Astrocyte (in vitro differentiated cells and primary cell): ENCODE results near the gene VWA1.

Source experiments
- EZH2 ChIP-seq: IDR thresholded peaks from 2 replicates; pipeline ENCODE4 v1.6.1; 2012; ENCODE audit warnings: mild to moderate bottlenecking, low read length, inconsistent platforms; ENCODE audit not compliant: insufficient read depth
- TF ChIP-seq, protein P1 (sequence below): IDR thresholded peaks from 2 replicates; pipeline ENCODE4 v1.5.1; 2011; ENCODE audit warnings: low read depth, mild to moderate bottlenecking, inconsistent platforms, low read length, moderate library complexity; ENCODE audit not compliant: insufficient read depth

- TF ChIP-seq, protein P1, sequence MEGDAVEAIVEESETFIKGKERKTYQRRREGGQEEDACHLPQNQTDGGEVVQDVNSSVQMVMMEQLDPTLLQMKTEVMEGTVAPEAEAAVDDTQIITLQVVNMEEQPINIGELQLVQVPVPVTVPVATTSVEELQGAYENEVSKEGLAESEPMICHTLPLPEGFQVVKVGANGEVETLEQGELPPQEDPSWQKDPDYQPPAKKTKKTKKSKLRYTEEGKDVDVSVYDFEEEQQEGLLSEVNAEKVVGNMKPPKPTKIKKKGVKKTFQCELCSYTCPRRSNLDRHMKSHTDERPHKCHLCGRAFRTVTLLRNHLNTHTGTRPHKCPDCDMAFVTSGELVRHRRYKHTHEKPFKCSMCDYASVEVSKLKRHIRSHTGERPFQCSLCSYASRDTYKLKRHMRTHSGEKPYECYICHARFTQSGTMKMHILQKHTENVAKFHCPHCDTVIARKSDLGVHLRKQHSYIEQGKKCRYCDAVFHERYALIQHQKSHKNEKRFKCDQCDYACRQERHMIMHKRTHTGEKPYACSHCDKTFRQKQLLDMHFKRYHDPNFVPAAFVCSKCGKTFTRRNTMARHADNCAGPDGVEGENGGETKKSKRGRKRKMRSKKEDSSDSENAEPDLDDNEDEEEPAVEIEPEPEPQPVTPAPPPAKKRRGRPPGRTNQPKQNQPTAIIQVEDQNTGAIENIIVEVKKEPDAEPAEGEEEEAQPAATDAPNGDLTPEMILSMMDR, result no peak
- no peak for TF ChIP-seq EZH2
Observed at GRCh38 chr1:1462318-1462966, 27.0 kb downstream of the VWA1 start.
